ENCODE results near the gene PLET1. TPM values are rescaled to one million over a fixed set of nuclear protein-coding genes. Genes with fewer than 3 reads are reported as not detected.
"Not testable (repeated sequence)": the region's sequence is repeated elsewhere in the genome, so short reads cannot be mapped to it uniquely, and the experiment has no call there.

PLET1 gene
- polyA plus RNA-seq, 6 donors from 2014 or later = 0.98 TPM; not detected in 5

GRCh38 chr11:112212290-112212689 lies 48.4 kb downstream of the PLET1 start:
- H3K9me3 Mint-ChIP-seq = no peaks in the 10 kb centered on the region
- no peak for ATAC-seq (ENCODE audit: low read depth in 2 of 2)
- no peak overlapping the region for H3K27ac Mint-ChIP-seq
- H3K36me3 Mint-ChIP-seq = no peaks in the 10 kb centered on the region
- no peak overlapping the region for H3K4me3 Mint-ChIP-seq
- H3K4me1 Mint-ChIP-seq = no peaks in the 10 kb centered on the region
- DNase-seq = no peak
- H3K27me3 Mint-ChIP-seq = no peaks in the 10 kb centered on the region

- no peak for DNase-seq
- Mint-ChIP-seq H3K27me3 (no peaks in the 10 kb centered on the region), H3K9me3 (no peaks in the 10 kb centered on the region), H3K27ac (no peak overlapping the region), H3K4me3 (no peak overlapping the region), H3K36me3 (no peaks in the 10 kb centered on the region), H3K4me1 (no peaks in the 10 kb centered on the region)
- ATAC-seq (ENCODE audit: low read depth in 2 of 2) = no peak
Observed at GRCh38 chr11:112211536-112211935, 49.1 kb downstream of the PLET1 start.

GRCh38 chr11:112210890-112211289 lies 49.8 kb downstream of the PLET1 start:
- no peak for ATAC-seq (ENCODE audit: low read depth in 2 of 2)
- Mint-ChIP-seq H3K4me1 (no peaks in the 10 kb centered on the region), H3K4me3 (no peak overlapping the region), H3K9me3 (no peaks in the 10 kb centered on the region), H3K36me3 (no peaks in the 10 kb centered on the region), H3K27me3 (no peaks in the 10 kb centered on the region), H3K27ac (no peak overlapping the region)
- DNase-seq = no peak

- H3K4me3 Mint-ChIP-seq = no peak overlapping the region
- DNase-seq (no peak), ATAC-seq (ENCODE audit: low read depth in 2 of 2) (no peak)
- no peaks in the 10 kb centered on the region for H3K27me3 Mint-ChIP-seq
- no peaks in the 10 kb centered on the region for H3K4me1 Mint-ChIP-seq
- no peak overlapping the region for H3K27ac Mint-ChIP-seq
- H3K36me3 Mint-ChIP-seq = no peaks in the 10 kb centered on the region
- no peaks in the 10 kb centered on the region for H3K9me3 Mint-ChIP-seq
Observed at GRCh38 chr11:112206071-112206470, 54.6 kb downstream of the PLET1 start.

GRCh38 chr11:112200252-112200651 lies 60.4 kb downstream of the PLET1 start:
- Mint-ChIP-seq H3K4me1 (peaks cover 0 to 5% (median 0%) of the 10 kb centered on the region in 3 donors), H3K27me3 (peaks cover 0 to 6% (median 0%) of the 10 kb centered on the region in 3 donors), H3K9me3 (peaks cover 0 to 6% (median 4%) of the 10 kb centered on the region in 7 donors), H3K27ac (no peak overlapping the region), H3K4me3 (no peak overlapping the region), H3K36me3 (no peaks in the 10 kb centered on the region)
- no peak for DNase-seq
- ATAC-seq (ENCODE audit: low read depth in 2 of 2) = no peak

- H3K36me3 Mint-ChIP-seq; H3K27me3 Mint-ChIP-seq; H3K4me3 Mint-ChIP-seq; H3K9me3 Mint-ChIP-seq; ATAC-seq (ENCODE audit: low read depth in 2 of 2); DNase-seq; H3K27ac Mint-ChIP-seq; H3K4me1 Mint-ChIP-seq: not testable (repeated sequence)
Observed at GRCh38 chr11:112199101-112199500, 61.6 kb downstream of the PLET1 start.

Other genes starting within 250 kb of the PLET1 start
- gene DLAT, start 235.5 kb downstream of the PLET1 start, polyA plus RNA-seq (ENCODE audit: low read depth in 6 of 6) = 10 to 100 TPM; 24.6 to 38.8 (median 28.0) TPM
- gene PIH1D2, start 186.8 kb downstream of the PLET1 start, polyA plus RNA-seq (ENCODE audit: low read depth in 6 of 6) = not detected
- 10 to 100 TPM in 4 of 6 donors, 1 to 10 TPM in 2; 3.7 to 18.6 (median 10.7) TPM for gene NKAPD1, start 186.6 kb downstream of the PLET1 start, polyA plus RNA-seq (ENCODE audit: low read depth in 6 of 6)
- gene TIMM8B, start 174.1 kb downstream of the PLET1 start, polyA plus RNA-seq (ENCODE audit: low read depth in 6 of 6) = 10 to 100 TPM; 47.0 to 77.1 (median 53.3) TPM
- gene SDHD, start 174.0 kb downstream of the PLET1 start, polyA plus RNA-seq (ENCODE audit: low read depth in 6 of 6) = 100 to 1,000 TPM; 140 to 196 (median 168) TPM
- 1 to 10 TPM in 2 of 6 donors, under 1 TPM in 2, not detected in 2; 0.48 to 1.7 (median 1.1) TPM for gene IL18, start 96.8 kb downstream of the PLET1 start, polyA plus RNA-seq (ENCODE audit: low read depth in 6 of 6)
- under 1 TPM in 1 of 6 donors, not detected in 5; 0.65 TPM for gene TEX12, start 93.5 kb downstream of the PLET1 start, polyA plus RNA-seq (ENCODE audit: low read depth in 6 of 6)
- gene BCO2, start 85.3 kb downstream of the PLET1 start, polyA plus RNA-seq (ENCODE audit: low read depth in 6 of 6) = 1 to 10 TPM in 1 of 6 donors, under 1 TPM in 1, not detected in 4; 0.57 to 1.2 TPM
- 10 to 100 TPM; 15.6 to 26.5 (median 22.7) TPM for gene PTS, start 34.4 kb downstream of the PLET1 start, polyA plus RNA-seq (ENCODE audit: low read depth in 6 of 6)